NB4 (cell line): ENCODE data around the gene OSBPL2.

Experiments
- DNase-seq: peaks from one replicate; pipeline ENCODE4 v3.0.0; 2010; ENCODE audit warnings: low read depth
- H3K4me3 ChIP-seq: one replicate; pipeline ENCODE4 v1.5.1; 2011; ENCODE audit warnings: mild to moderate bottlenecking, low read depth, low read length, moderate library complexity
- CTCF ChIP-seq: IDR thresholded peaks from one replicate; pipeline ENCODE4 v1.5.1; 2012; ENCODE audit warnings: low read depth, low read length
- MAX ChIP-seq: IDR thresholded peaks from 2 replicates; pipeline ENCODE4 v1.6.1; 2011; ENCODE audit warnings: low read depth, low read length
- MYC ChIP-seq: IDR thresholded peaks from 2 replicates; pipeline ENCODE4 v1.6.1; 2011; ENCODE audit warnings: low read depth, low read length
- POLR2A ChIP-seq: IDR thresholded peaks from 2 replicates; pipeline ENCODE4 v1.6.1; 2011; ENCODE audit warnings: mild to moderate bottlenecking; ENCODE audit not compliant: insufficient read length; ENCODE audit errors: extremely low read depth

Gene OSBPL2

GRCh38 chr20:62237801-62238568 lies at the start of gene OSBPL2:
TSS of gene OSBPL2 (plus strand) at chr20:62238521. CDS start at chr20:62256185, 17,664 bp downstream.
- TF ChIP-seq CTCF (no peak), MYC (0 out of 2 replicates have a peak, but pooled peaks have one; percentile 23), MAX (peak; percentile 75), POLR2A (no peak)
- peak; percentile 98 for DNase-seq
- H3K4me3 ChIP-seq, result peak within 1 kb of the TSS; percentile 74

- H3K4me3 ChIP-seq, result no peak overlapping the region
- no peak for DNase-seq
- no peak for TF ChIP-seq CTCF
- TF ChIP-seq MYC, result no peak
- TF ChIP-seq MAX, result no peak
- TF ChIP-seq POLR2A, result no peak
These were observed 47.5 kb upstream of the OSBPL2 start for GRCh38 chr20:62190639-62191411.

GRCh38 chr20:62191781-62192559 lies 46.4 kb upstream of the OSBPL2 start:
- H3K4me3 ChIP-seq, result no peak overlapping the region
- no peak for DNase-seq

GRCh38 chr20:62192635-62193034 lies 45.7 kb upstream of the OSBPL2 start:
- H3K4me3 ChIP-seq, result no peak overlapping the region
- TF ChIP-seq MAX (no peak), MYC (no peak), CTCF (no peak), POLR2A (no peak)
- DNase-seq, result no peak

More at GRCh38 chr20:62191781-62192559, 46.4 kb upstream of the OSBPL2 start:
- TF ChIP-seq POLR2A, result no peak
- TF ChIP-seq MYC, result no peak
- no peak for TF ChIP-seq CTCF
- TF ChIP-seq MAX, result no peak

GRCh38 chr20:62193079-62194025 lies 45.0 kb upstream of the OSBPL2 start:
- H3K4me3 ChIP-seq, result no peak overlapping the region
- no peak for DNase-seq
- TF ChIP-seq CTCF (no peak), POLR2A (no peak), MYC (no peak), MAX (no peak)
